HPDE6-E6E7 (cell line): ENCODE data around the gene KRT3.

ENCODE experiments used
- DNase-seq: peaks from one replicate; pipeline ENCODE4 v3.0.0; 2011; ENCODE audit warnings: missing footprints; ENCODE audit errors: extremely low spot score

Gene KRT3

GRCh38 chr12:52795694-52796428 is at the start of gene KRT3:
TSS of gene KRT3 (minus strand) at chr12:52796117. CDS start at chr12:52796042, 75 bp downstream.
- DNase-seq: no peak

GRCh38 chr12:52844386-52844785 is 48.5 kb upstream of the KRT3 start:
- no peak for DNase-seq

- no peak for DNase-seq
These were observed 43.7 kb upstream of the KRT3 start for GRCh38 chr12:52839436-52840105.

- DNase-seq: no peak
These were observed 42.9 kb upstream of the KRT3 start for GRCh38 chr12:52838609-52839435.

DNA sequence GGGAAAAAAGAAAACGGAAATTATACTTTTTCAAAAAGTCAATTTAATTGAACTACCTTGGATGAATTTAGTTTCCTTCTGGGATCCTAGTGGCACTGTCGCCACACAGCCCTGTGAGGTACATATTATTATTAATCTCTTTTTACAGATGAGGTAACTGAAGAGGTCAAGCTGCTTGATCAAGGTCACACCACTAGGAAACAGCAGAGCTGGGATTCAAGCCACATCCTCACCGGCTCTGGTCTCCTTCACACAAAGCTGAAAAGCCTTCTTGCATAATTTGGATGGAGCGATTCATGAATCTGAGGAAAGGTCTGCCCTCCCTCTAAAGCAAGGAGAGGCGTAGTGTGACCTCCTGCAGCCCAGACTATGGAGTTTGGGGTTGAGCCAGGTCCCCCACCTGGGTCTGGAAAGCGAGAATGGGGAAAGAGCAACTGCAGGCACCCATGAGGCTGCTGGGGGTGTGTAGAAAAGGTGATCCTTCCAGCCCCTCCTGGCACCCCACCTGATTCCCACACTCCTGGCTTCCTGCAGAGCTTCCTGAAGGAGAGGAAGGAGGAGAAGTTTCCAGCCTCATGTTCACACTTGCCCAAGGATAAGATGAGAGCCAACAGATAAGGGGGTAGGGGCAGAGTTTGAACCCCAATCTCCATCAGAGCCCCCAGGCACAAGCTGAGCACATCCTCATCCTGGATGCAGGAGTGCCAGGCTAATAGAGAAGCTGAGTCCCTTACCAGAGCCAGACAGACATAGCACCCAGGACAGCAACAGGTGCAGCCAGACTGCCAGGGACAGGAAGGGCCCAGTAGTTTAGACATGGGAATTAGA is 42.1 kb upstream of the KRT3 start:
- no peak for DNase-seq

- DNase-seq: peak; percentile 88
These were observed 41.5 kb upstream of the KRT3 start for GRCh38 chr12:52837413-52837741.

DNA sequence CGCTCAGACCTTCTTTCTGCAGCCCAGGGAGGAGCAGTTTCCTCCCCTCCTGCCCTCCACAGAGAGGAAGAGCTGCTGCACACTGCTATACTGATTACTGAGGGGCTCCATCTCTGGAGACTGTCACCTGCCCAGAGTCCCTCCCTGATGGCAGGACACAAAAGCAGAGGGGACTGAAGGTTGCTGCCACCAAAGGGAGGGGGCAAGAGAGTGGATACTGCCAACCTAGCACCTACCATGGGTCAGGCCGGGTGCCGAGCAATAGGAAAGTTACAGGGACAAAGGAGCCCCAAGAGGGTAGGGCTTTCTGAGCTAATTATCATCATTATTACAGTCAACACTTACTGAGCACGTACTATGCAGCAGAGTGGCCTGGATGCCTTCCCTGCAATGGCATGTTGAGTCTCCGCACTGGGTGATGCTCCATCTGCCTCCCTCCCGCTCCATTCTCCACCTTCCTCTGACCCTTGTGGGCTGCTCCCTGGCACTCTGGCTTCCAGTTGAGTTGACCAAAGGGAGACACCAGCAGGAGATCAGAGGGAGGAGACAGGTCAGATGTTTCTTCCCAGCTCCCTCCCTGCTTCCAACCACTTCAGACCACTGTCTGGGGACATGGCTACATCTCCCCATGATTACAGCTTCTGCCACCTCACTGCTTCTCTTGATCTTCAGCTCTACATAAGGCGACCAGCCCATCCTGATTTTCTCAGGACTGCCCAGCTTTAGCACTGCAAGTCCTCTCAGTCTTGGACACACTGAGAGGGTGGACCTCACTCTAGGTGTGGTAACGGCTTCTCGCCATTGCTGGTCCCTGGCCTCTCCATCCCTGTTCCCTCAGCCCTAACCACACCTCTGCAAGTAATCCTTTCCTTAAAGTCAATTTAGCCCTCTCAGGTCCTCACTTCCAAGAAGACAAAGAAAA is 40.8 kb upstream of the KRT3 start:
- DNase-seq: no peak

DNA sequence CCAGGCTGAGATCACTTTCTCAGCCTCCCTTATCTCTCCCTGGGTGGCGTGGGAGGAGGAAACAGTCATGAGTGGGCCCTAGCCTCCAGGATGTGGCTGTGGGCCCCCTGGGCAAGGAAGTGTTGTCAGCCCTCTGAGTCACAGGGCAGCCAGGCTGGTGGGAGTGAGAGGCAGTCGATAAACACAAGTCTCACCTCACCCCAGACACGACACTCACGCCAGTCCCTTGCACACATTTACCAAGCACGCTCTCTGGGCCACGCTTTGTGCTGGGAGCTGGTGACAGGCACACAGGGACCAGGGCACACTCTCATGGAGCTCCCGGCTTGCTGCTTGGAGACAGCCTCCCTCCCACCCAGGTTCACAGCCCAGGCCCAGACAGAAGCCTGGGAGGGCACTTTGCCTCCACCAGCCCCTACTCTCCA is 40.1 kb upstream of the KRT3 start:
- peak; percentile 32 for DNase-seq

DNA sequence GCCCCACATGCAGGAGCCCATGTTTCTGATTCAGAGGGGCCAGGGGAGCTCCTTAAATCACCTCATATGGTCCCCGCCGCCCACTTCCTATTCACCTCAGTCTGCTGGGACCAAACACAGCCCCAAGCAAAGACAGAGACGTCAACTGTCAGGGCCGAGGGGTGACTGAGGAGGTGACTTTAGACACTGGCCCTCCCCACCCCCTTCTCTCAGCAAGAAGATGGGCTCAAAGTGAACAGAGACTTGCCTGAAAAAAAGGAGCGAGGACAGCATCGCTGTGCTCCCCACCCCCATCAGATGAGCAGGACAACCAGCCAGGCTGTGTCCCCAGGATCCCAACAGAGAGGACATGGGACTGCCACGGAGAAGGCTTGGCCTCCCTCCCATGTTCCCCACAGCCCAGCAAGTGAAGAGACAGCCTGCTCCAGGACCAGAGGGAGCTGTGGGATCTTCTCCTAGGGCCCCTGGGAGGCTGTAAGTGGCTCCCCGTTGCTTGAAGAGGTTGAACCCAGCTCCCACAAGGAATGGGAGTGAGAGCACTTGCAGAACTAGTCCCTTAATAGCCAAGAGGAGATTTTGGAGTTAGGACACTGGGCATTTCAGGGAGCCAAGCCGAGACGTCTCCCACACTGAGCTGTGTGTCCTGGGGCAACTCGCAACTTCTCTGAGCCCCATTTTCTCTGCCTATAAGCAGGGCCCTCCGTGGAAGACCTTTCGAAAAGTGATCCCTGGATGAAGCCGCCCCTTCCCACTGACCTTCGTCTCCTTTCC is 39.5 kb upstream of the KRT3 start:
- no peak for DNase-seq

DNA sequence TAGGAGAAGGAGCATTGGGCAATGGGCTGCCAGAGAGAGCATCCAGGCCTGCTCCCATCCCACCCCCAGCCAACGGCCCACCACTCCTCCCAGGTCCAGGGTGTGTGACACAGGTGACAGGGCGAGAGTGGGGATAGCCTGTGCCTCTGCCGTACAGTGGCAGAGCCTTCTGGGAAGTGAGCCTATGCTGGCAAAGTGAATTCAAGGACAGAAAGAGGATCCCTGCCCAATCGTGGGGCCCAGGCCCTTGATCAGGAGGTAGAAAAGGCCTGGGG is 38.7 kb upstream of the KRT3 start:
- DNase-seq: no peak

DNA sequence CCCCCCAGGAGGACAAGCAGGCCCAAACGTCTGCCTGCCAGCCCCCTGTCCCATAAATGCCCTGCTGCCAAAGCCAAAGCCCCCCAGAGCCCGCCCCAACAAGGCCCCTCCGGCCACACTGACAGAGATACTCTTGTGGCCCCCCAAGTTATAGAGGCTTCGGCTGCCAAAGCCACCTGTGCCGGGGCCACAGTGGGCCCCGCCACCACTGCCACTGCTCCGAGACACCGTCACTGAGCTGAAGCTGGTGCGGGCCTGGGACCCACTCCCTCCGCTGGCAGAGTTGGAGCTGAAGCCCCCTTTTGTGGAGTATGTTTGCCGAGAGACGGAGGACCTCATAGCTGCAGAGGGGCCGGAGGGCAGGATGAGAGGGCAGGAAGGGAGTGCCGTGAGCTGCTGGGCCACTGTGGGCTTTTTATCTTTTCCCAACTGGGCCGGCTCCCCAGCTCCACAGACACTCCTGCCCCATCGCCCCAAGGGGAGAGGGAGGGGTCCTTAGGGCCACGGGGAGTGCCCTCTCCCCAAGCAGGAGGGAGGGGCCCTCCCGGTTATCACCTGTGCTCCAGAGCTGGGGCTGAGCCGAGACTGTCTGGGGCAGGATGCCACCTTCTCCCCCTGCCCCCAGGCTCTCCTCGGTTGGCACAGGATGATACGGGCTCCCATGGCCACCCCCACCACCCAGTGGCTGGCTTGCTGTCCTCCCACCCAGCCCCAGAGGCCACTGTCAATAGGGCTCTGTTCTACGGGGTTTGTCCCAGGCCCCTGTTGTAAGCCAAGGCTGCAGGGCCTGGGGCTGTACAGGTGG is 38.2 kb upstream of the KRT3 start, which contains the start of gene KRT79:
Gene KRT79 (minus strand): TSS at position 390 of the 805 bp plus-strand sequence. CDS start 51 bp downstream, at position 339.
- DNase-seq: no peak

DNA sequence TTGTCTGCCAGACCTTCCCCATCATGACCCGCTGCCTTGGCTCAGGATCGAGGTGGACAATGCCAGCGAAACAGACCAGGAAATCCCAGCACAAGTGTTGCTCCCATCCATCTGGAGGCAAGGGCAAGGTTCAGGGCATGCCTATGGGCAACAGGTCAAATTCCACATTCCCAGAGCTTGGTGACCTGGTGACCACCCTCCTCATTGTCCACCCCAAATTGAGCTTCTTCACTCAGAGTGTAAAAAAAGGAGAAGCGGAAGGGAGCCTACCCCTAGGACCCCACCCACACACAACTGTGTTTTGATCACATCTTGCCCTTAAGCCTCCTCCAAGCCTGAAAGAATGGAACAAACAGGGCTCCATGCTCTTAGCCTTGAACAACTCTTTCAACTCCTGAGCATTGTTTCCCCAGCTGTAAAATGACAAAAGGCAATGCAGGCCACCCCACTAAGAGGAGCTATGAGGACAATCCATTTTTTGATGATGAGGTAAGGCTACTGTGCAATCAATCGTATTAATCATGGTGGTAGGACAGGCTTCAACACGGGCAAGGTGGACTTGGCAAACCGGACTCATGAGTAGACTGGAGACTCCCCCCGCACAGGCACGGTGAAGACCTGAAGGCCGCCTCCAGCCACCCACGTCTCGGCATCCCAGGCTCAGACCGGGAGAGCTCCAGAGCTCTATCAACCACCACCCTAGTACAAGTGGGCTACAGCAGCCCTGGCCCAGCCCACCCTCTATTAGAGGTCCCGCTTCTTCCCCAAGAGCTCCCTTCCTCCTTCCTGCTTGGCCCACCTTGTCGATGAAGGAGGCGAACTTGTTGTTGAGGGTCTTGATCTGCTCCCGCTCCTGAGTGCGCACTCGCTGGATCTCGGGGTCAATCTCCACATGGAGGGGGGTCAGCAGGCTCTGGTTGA is 37.3 kb upstream of the KRT3 start:
- DNase-seq: peak; percentile 26

DNA sequence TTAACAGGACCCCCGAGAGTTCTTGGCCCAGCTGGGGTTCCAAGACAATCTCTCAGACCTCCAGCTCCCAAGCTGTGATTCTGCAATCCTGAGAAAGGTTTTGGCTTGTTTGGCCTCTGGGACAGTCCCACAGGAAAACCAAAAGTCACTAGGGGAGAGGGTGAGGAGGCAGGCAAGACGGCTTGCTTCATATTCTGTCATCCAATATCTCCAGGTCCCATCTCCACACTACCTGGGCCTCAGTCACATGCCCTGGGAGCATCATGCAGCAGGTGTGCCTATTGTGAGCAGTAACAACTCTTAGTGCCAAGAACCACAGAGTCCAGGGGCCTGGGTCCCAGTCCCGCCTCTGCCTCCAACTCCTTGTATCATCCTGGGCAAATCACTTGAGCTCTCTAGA is 36.5 kb upstream of the KRT3 start:
- DNase-seq: no peak

- DNase-seq: no peak
These were observed 35.3 kb upstream of the KRT3 start for GRCh38 chr12:52831251-52831650.

GRCh38 chr12:52829986-52830770 is 34.3 kb upstream of the KRT3 start:
- no peak for DNase-seq

DNA sequence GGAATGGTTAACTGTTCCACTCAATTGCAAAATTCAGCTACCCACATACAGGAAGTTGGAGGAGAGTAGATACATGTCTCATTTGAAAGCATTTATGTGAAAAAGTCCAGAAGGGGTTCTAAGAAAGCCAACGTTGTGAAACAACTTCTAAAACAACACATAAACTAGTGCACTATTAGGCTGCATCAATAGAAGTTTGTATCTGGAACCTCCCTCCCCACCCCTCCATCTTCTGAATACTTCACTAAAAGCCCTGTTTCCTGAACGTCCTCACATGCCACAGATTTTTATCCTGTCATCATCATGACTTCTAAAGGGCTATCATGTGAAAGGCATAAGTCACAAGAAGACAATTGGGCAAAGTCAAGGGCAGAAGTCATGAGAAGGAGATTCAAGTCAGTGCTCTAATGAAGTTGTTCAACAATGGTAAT is 32.7 kb upstream of the KRT3 start:
- DNase-seq: no peak

DNA sequence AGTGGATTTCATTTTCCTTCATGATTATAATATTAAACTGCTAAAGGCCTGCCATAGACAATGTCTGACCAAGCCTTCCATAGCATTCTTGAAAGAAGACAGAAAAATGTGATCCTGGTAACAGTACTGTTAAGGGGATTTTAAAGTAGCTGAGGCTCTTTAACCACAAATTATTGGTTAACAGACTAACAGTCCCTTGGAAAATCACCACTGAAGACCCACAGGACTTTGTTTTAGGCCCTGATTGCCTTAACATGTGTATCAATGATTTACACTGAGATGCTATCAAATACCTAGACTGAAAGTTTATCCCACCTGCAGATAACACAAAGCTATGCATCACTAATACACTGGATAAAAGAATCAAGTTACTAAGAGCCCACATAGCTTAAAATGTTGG is 32.2 kb upstream of the KRT3 start:
- no peak for DNase-seq
